Measurements from ENCODE around the gene KIF5A.
A peak's percentile ranks its signal among the peaks of the same experiment; 100 is the strongest.
"Not testable (repeated sequence)": the region's sequence is repeated elsewhere in the genome, so short reads cannot be mapped to it uniquely, and the experiment has no call there.

KIF5A gene

DNA sequence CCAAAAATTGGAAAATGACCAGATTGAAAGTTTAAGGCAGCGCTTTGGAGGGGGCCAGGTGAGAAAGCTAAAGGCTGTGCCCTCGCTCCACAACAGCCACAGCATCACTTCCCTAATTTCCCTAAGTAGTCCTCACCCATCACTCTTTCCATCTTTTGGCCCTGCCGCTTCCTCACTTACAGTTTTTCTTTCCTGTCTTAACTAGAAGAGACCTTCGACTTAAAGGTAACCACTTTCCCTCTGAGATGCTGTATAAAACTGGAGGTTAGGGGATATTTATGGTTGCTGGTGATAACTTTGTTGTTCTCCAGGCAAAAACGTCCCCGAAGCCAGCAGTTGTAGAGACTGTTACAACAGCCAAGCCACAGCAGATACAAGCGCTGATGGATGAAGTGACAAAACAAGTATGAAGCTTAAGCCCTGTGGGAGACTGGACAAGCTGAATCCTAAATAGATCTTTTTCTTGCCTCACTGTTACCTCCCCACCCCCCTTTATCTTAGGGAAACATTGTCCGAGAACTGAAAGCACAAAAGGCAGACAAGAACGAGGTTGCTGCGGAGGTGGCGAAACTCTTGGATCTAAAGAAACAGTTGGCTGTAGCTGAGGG lies 33.8 kb upstream of the KIF5A start:
- ChIA-PET POLR2A (interaction anchor here (1.1 to 1.6 kb wide), 2 partner anchors 11 to 57 kb away, joined by 3 to 5 read pairs; no protein-coding TSS in a partner anchor), CTCF (interaction anchor here (1.1 to 2.1 kb wide), 5 partner anchors 18 to 274 kb away, joined by 3 to 7 read pairs (median 4); partner anchors contain the start of genes B4GALNT1 and GLI1)
- DNase-seq (ENCODE audit: low read depth, low spot score): no peak
- H3K4me3 ChIP-seq (ENCODE audit: low read depth, low read length): no peak overlapping the region
- TF ChIP-seq, protein P1, sequence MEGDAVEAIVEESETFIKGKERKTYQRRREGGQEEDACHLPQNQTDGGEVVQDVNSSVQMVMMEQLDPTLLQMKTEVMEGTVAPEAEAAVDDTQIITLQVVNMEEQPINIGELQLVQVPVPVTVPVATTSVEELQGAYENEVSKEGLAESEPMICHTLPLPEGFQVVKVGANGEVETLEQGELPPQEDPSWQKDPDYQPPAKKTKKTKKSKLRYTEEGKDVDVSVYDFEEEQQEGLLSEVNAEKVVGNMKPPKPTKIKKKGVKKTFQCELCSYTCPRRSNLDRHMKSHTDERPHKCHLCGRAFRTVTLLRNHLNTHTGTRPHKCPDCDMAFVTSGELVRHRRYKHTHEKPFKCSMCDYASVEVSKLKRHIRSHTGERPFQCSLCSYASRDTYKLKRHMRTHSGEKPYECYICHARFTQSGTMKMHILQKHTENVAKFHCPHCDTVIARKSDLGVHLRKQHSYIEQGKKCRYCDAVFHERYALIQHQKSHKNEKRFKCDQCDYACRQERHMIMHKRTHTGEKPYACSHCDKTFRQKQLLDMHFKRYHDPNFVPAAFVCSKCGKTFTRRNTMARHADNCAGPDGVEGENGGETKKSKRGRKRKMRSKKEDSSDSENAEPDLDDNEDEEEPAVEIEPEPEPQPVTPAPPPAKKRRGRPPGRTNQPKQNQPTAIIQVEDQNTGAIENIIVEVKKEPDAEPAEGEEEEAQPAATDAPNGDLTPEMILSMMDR (IDR thresholded peaks at IDR 0.05; ENCODE audit: insufficient read depth, low read length, missing control alignments): no peak

DNA sequence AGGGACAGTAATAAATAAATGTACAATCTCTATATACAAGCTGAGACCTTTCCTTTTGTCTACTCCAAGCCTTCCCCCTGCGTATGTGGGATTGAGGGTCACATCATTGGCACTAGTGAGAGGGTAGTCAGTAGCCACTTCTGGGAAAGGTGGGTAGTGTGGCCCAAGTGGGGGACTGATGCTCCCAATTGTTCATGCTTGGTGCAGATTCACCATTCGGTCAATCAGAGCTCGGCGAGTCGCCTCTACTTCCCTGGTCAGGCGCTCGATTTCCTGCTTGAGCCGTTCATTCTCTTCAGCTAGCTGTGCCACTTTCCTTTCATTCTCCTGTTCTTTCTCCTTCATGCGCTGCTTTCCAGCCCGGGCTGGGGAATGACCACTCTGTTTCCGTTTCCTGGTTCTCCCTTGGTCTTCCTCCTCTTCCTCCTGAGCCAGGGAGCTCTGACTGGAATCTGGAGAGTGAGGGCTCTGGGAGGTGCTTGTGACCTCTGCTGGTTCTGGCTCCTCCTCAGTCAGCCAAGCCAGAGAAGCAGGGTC lies 33.2 kb upstream of the KIF5A start:
- ChIA-PET CTCF (interaction anchor here (0.7 to 2.1 kb wide), 8 partner anchors 12 to 274 kb away, joined by 3 to 7 read pairs (median 4); partner anchors contain the start of genes B4GALNT1 and GLI1), POLR2A (interaction anchor here (1.5 to 2.0 kb wide), 3 partner anchors 10 to 58 kb away, joined by 4 to 10 read pairs (median 5); partner anchors contain the start of gene GLI1)
- DNase-seq (ENCODE audit: low read depth, low spot score): no peak
- TF ChIP-seq, protein P1 (IDR thresholded peaks at IDR 0.05; ENCODE audit: insufficient read depth, low read length, missing control alignments): no peak
- H3K4me3 ChIP-seq (ENCODE audit: low read depth, low read length): no peak overlapping the region

DNA sequence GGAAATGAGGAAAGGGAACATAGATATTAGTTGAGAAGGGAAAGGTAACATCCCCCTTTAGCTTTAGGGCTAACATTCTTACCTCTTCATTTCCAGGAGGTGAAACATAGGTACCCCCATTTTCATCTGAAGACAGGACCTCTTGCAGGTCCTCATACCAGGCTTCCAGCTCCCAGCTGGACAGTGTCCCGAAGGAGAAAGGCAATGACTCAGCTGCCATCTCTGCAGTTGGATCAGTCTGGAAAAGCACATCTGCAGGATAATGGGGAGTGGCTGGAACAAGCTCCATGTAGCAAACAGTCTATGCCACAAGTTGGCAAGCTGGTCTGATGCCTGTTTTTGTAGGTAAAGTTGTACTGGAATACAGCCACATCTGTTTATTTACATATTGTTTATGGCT lies 32.7 kb upstream of the KIF5A start:
- TF ChIP-seq, protein P1 (IDR thresholded peaks at IDR 0.05; ENCODE audit: insufficient read depth, low read length, missing control alignments): no peak
- no peak for DNase-seq (ENCODE audit: low read depth, low spot score)
- ChIA-PET CTCF (interaction anchor here (0.7 to 2.0 kb wide), 9 partner anchors 12 to 275 kb away, joined by 3 to 6 read pairs (median 4); partner anchors contain the start of gene B4GALNT1), POLR2A (interaction anchor here (1.5 to 2.0 kb wide), 2 partner anchors 11 to 58 kb away, joined by 4 to 10 read pairs; partner anchors contain the start of gene GLI1)
- peak overlapping the region; percentile 32 for H3K4me3 ChIP-seq (ENCODE audit: low read depth, low read length)

- H3K4me3 ChIP-seq (ENCODE audit: low read depth, low read length): peak overlapping the region; percentile 100
- CTCF ChIA-PET: interaction anchor here (0.8 to 2.0 kb wide), 7 partner anchors 13 to 115 kb away, joined by 3 to 6 read pairs (median 4); partner anchors contain the start of gene B4GALNT1
- DNase-seq (ENCODE audit: low read depth, low spot score): not testable (repeated sequence)
- POLR2A ChIA-PET: interaction anchor here (0.5 to 2.0 kb wide), 6 partner anchors 8 to 217 kb away, joined by 3 to 10 read pairs (median 4); partner anchors contain the start of genes GLI1 and MARS1
Observed at GRCh38 chr12:57517718-57518117, 32.1 kb upstream of the KIF5A start.

GRCh38 chr12:57518176-57518919 lies 31.5 kb upstream of the KIF5A start:
- no peak for DNase-seq (ENCODE audit: low read depth, low spot score)
- CTCF ChIA-PET: interaction anchor here (0.8 to 1.6 kb wide), 5 partner anchors 21 to 64 kb away, joined by 3 to 6 read pairs (median 3); no protein-coding TSS in a partner anchor
- TF ChIP-seq, protein P1 (IDR thresholded peaks at IDR 0.05; ENCODE audit: insufficient read depth, low read length, missing control alignments): no peak
- POLR2A ChIA-PET: interaction anchor here (0.7 to 3.0 kb wide), 6 partner anchors 9 to 59 kb away, joined by 3 to 12 read pairs (median 4); partner anchors contain the start of genes DCTN2, GLI1 and MARS1
- peak overlapping the region; percentile 100 for H3K4me3 ChIP-seq (ENCODE audit: low read depth, low read length)

- H3K4me3 ChIP-seq (ENCODE audit: low read depth, low read length): peak overlapping the region; percentile 100
- ChIA-PET CTCF (no interaction called here), POLR2A (interaction anchor here (0.7 to 3.0 kb wide), 6 partner anchors 10 to 173 kb away, joined by 3 to 12 read pairs (median 5); partner anchors contain the start of gene DCTN2)
- DNase-seq (ENCODE audit: low read depth, low spot score): no peak
- TF ChIP-seq, protein P1 (IDR thresholded peaks at IDR 0.05; ENCODE audit: insufficient read depth, low read length, missing control alignments): no peak
Observed at GRCh38 chr12:57518920-57519795, 30.7 kb upstream of the KIF5A start.

Data from AG04449 (cell line).